BJ (cell line): Measurements from ENCODE around the gene RMND1. TPM values are rescaled to one million over a fixed set of nuclear protein-coding genes. Genes with fewer than 3 reads are reported as not detected.
A peak's percentile ranks its signal among the peaks of the same experiment; 100 is the strongest.

Experiments
- CTCF ChIA-PET: fragments of 350-600 bp; formaldehyde crosslinking; extraction: SDS; loops from one replicate; lab custom pipeline; 2021; ENCODE audit warnings: antibody characterized with exemption, inconsistent platforms; lab: Yijun Ruan, JAX
- POLR2A ChIA-PET: fragments of 300-600 bp; sonication (Branson Sonifier 250); formaldehyde crosslinking; extraction: SDS; loops from one replicate; lab custom pipeline; 2021; ENCODE audit warnings: antibody characterized with exemption; lab: Charles Lee
- DNase-seq: peaks from one replicate; pipeline ENCODE4 v3.0.0-alpha.2; 2011; ENCODE audit warnings: low read depth
- H3K27me3 ChIP-seq: 2 replicates; pipeline ENCODE4 v1.6.0; 2011; ENCODE audit warnings: low read length; ENCODE audit not compliant: control insufficient read depth, insufficient read depth
- H3K36me3 ChIP-seq: 2 replicates; pipeline ENCODE4 v1.5.1; 2011; ENCODE audit warnings: low read length; ENCODE audit not compliant: control insufficient read depth, insufficient read depth
- H3K4me3 ChIP-seq: 2 replicates; pipeline ENCODE4 v1.5.1; 2011; ENCODE audit warnings: low read depth, mild to moderate bottlenecking, control low read depth, low read length
- polyA plus RNA-seq: library from polyadenylated mRNA; depleted of rRNA; stranded (reverse); fragments of >200 nt; gene quantifications from 2 replicates; pipeline ENCODE4 v1.2.3, GENCODE V29; 2011
- TF ChIP-seq, protein P1 (sequence below): IDR thresholded peaks from 2 replicates; pipeline ENCODE4 v1.5.1; 2011; ENCODE audit warnings: low read depth, mild to moderate bottlenecking, control low read depth, inconsistent platforms, low read length, moderate library complexity; ENCODE audit not compliant: insufficient read depth

Gene RMND1
- polyA plus RNA-seq, 1 experiment: 10.4 TPM

DNA sequence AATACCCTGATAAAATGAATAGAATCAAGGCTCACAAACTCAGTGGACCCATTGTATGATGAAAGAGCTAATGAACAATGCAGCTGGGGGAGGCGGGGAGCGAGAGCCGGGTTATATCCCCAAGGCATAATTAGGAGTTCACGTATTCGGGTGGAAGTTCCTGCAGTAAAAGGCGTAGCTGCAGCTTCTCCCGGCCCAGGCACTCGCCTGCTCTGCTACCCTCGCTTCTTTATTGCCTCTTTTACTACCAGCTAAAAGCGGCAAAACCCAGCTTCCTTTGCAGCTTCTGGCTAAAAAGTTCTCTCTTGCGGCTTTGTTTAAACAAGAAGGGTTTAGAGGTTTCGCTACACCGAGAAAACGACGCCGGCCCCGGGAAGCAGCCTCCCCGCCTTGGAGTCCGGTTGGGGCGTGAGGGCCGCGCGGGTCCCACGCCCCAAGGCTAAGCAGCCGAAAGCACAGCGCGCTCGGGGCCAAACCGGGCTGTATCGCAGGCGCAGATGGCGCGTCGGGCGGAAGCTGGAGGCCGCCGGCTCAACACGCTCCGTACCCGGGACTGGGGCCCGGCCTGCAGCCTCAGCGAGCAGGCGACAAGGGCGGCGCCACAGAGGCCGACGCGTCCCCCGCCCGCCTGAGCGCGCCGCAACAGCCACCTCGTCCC lies 62.2 kb downstream of the RMND1 start:
- POLR2A ChIA-PET: interaction anchor here (0.6 to 0.8 kb wide), 5 partner anchors 34 to 459 kb away, joined by 3 to 15 read pairs (median 3); a partner anchor contains a TSS
- TF ChIP-seq, protein P1, sequence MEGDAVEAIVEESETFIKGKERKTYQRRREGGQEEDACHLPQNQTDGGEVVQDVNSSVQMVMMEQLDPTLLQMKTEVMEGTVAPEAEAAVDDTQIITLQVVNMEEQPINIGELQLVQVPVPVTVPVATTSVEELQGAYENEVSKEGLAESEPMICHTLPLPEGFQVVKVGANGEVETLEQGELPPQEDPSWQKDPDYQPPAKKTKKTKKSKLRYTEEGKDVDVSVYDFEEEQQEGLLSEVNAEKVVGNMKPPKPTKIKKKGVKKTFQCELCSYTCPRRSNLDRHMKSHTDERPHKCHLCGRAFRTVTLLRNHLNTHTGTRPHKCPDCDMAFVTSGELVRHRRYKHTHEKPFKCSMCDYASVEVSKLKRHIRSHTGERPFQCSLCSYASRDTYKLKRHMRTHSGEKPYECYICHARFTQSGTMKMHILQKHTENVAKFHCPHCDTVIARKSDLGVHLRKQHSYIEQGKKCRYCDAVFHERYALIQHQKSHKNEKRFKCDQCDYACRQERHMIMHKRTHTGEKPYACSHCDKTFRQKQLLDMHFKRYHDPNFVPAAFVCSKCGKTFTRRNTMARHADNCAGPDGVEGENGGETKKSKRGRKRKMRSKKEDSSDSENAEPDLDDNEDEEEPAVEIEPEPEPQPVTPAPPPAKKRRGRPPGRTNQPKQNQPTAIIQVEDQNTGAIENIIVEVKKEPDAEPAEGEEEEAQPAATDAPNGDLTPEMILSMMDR: no peak
- DNase-seq: peak; percentile 28
- peak overlapping the region; percentile 73 for H3K4me3 ChIP-seq
- H3K36me3 ChIP-seq: no peaks in the 10 kb centered on the region
- CTCF ChIA-PET: interaction anchor here (0.6 to 1.2 kb wide), 2 partner anchors 11 to 77 kb away, joined by 3 read pairs; no protein-coding TSS in a partner anchor
- no peaks in the 10 kb centered on the region for H3K27me3 ChIP-seq

GRCh38 chr6:151388997-151389617 lies 62.8 kb downstream of the RMND1 start:
- TF ChIP-seq, protein P1: no peak
- POLR2A ChIA-PET: interaction anchor here (0.6 to 0.8 kb wide), 4 partner anchors 35 to 458 kb away, joined by 3 to 15 read pairs (median 4); a partner anchor contains a TSS

DNA sequence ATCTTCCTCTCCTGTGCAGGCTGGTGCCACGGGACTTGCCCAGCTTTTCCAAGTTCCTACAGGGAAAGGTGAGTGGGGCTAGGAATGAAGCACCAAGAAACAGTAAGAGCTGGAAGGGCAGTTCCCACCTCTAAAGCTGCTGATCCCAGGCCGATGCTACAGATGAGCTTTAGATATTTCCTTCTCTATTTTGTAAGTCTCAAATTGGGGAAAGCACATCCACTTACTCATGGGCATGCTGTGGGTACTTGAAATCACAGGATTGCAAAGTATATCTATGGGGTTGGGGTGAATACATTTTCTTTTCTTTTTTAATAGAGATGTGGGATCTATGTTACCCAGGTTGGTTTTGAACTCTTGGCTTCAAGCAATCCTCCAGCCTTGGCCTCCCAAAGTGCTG lies 63.7 kb downstream of the RMND1 start:
- TF ChIP-seq, protein P1: no peak
- no peak for DNase-seq
- Histone ChIP-seq H3K27me3 (no peaks in the 10 kb centered on the region), H3K36me3 (peaks cover 1% of the 10 kb centered on the region; the same call in 1 of the 2 replicates), H3K4me3 (no peak overlapping the region)
- ChIA-PET CTCF (no interaction called here), POLR2A (no interaction called here)

More at GRCh38 chr6:151388997-151389617, 62.8 kb downstream of the RMND1 start:
- peak overlapping the region; percentile 73 for H3K4me3 ChIP-seq
- CTCF ChIA-PET: interaction anchor here (1.2 kb wide), 1 partner anchor 10 kb away, joined by 3 read pairs; no protein-coding TSS in a partner anchor
- no peak for DNase-seq
- no peaks in the 10 kb centered on the region for H3K27me3 ChIP-seq
- no peaks in the 10 kb centered on the region for H3K36me3 ChIP-seq

GRCh38 chr6:151387175-151387970 lies 64.6 kb downstream of the RMND1 start:
- TF ChIP-seq, protein P1: no peak
- H3K4me3 ChIP-seq: no peak overlapping the region
- DNase-seq: peak; percentile 15
- ChIA-PET POLR2A (no interaction called here), CTCF (no interaction called here)
- peaks cover 1% of the 10 kb centered on the region; the same call in 1 of the 2 replicates for H3K36me3 ChIP-seq
- no peaks in the 10 kb centered on the region for H3K27me3 ChIP-seq

GRCh38 chr6:151385177-151385576 lies 66.7 kb downstream of the RMND1 start:
- TF ChIP-seq, protein P1: no peak
- ChIA-PET POLR2A (no interaction called here), CTCF (no interaction called here)
- Histone ChIP-seq H3K4me3 (no peak overlapping the region), H3K27me3 (no peaks in the 10 kb centered on the region), H3K36me3 (peaks cover 1% of the 10 kb centered on the region; the same call in 1 of the 2 replicates)
- no peak for DNase-seq
